Heart left ventricle (tissue), 16 donors: ENCODE measurements around the gene DDX3Y. TPM values are rescaled to one million over a fixed set of nuclear protein-coding genes. Genes with fewer than 3 reads are reported as not detected.
A peak's percentile ranks its signal among the peaks of the same experiment; 100 is the strongest.

Experiments
- ATAC-seq, 4 donors: fragments of 200-7000 bp; cut with Tn5 transposase; one replicate each; pipeline ENCODE4 v1.9.1; 2020 to 2022; ENCODE audit warnings: moderate library complexity in 4 of 4, mild to moderate bottlenecking in 3 of 4, moderate number of reproducible peaks in 1 of 4
- DNase-seq, 5 donors: peaks; one replicate each; pipeline ENCODE4 v3.0.0-alpha.2; 2020
- H3K27ac ChIP-seq, 12 donors: fragments of 200-600 bp; sonication (generic) in 4 of 12; one replicate each; pipeline versions ENCODE4 v1.5.0 to v1.8.0; 2016 to 2022; ENCODE audit warnings: mild to moderate bottlenecking in 2 of 12
- H3K27me3 ChIP-seq, 9 donors: fragments of 200-600 bp; sonication (generic) in 2 of 9; one replicate each; pipeline versions ENCODE4 v1.5.1 to v1.8.0; 2016 to 2022; ENCODE audit warnings: mild to moderate bottlenecking in 3 of 9
- H3K36me3 ChIP-seq, 9 donors: fragments of 200-600 bp; sonication (generic) in 2 of 9; one replicate each; pipeline versions ENCODE4 v1.5.0 to v1.8.0; 2018 to 2022; ENCODE audit warnings: mild to moderate bottlenecking in 2 of 9
- H3K4me1 ChIP-seq, 12 donors: fragments of 200-600 bp; sonication (generic) in 4 of 12; one replicate each; pipeline versions ENCODE4 v1.5.0 to v1.8.0; 2016 to 2022; ENCODE audit warnings: mild to moderate bottlenecking in 3 of 12
- H3K4me3 ChIP-seq, 12 donors: fragments of 200-600 bp; sonication (generic) in 4 of 12; one replicate each; pipeline versions ENCODE4 v1.5.0 to v1.8.0; 2017 to 2022; ENCODE audit warnings: mild to moderate bottlenecking in 9 of 12, moderate library complexity in 4 of 12
- H3K9me3 ChIP-seq, 12 donors: fragments of 200-600 bp; sonication (generic) in 4 of 12; one replicate each; pipeline versions ENCODE4 v1.5.0 to v1.8.0; 2016 to 2022; ENCODE audit warnings: mild to moderate bottlenecking in 1 of 12
- CTCF ChIP-seq, 12 donors: fragments of 200-600 bp; sonication (generic) in 4 of 12; IDR thresholded peaks; one replicate each; pipeline versions ENCODE4 v1.5.0 to v1.8.0; 2018 to 2022; ENCODE audit warnings: antibody characterized with exemption in 12 of 12, mild to moderate bottlenecking in 5 of 12
- POLR2A ChIP-seq, 2 donors: fragments of 450-650 bp; IDR thresholded peaks; one replicate each; pipeline ENCODE4 v1.6.1; 2017; ENCODE audit warnings: antibody characterized with exemption in 2 of 2, mild to moderate bottlenecking in 2 of 2, moderate library complexity in 2 of 2
- WGBS, 4 donors: extraction: QIAGEN DNeasy Blood & Tissue Kit in 2 of 4; methylation state at CpG; one replicate each; pipeline versions ENCODE4 v1.1.5 to v1.1.7; 2013 to 2018; 5-methylcytosine and 5-hydroxymethylcytosine counted together
- intact Hi-C, 10 donors: fragments of 100-400 bp; cut with DNase I; formaldehyde crosslinking; loops; one replicate each; pipeline versions ENCODE4 v1.11.1 to v1.14.2; 2022
- polyA plus RNA-seq, 2 donors: library from polyadenylated mRNA; stranded (reverse); fragments of 200-250 nt; gene quantifications; one replicate each; pipeline ENCODE4 v1.2.3, GENCODE V29; 2013
- total RNA-seq, 9 donors: library from RNA; depleted of rRNA in 2 of 9; stranded (reverse); fragments of >200 nt in 2 of 9; fragmentation: NEBNext Ultra II Directional in 3 of 9; extraction: Animal tissue kit (Norgen Biotek cat#: 25700) in 3 of 9; gene quantifications; one replicate each; pipeline versions ENCODE4 v1.1.0 to v1.2.4, GENCODE V29; 2016 to 2023
- donor health status: ischemic (EF 13 %, LVEDD 7.1; RV severe dilation, severe dysfunction).
- donor health status: healthy with polysubstance abuse.
- donor health status: DM: no; HTN: yes; CAD: no.
- donor health status: DM: no; HTN: no; CAD: no.
- donor health status: ischemic (EF 25% LVEDD 6.9; RV normal size, moderate dysfunction).
- donor health status: ischemic (EF 25% LVEDD 5.7; RV mildly dilated, moderate dysfunction).
- donor health status: healthy.
- donor health status: DM: yes; HTN: yes; CAD: no.
- donor health status: ischemic (EF 35%, LVEDD 5.7; RV mildly dilated, moderate dysfunction).
- donor health status: nonischemic (EF 11% LVEDD 7.7; RV severe dilation, severe dysfunction).
- donor health status: DM: yes; HTN: yes; CAD: no.
- donor health status: PGD.
- donor health status: ischemic (EF 29% LVEDD 5.4; RV normal size, mild dysfunction).
- donor health status: nonischemic (EF 23%, LVEDD 6.1; RV moderate dilation, normal function).

DDX3Y gene
- total and polyA plus RNA-seq, 11 donors = 16.1 to 45.4 (median 34.1) TPM; not detected in 5

- no peaks in the 10 kb centered on the region for H3K4me1 ChIP-seq
- no peak for ATAC-seq
- H3K4me3 ChIP-seq = no peak overlapping the region
- no peaks in the 10 kb centered on the region for H3K27me3 ChIP-seq
- intact Hi-C loops = no loop called here
- no peak for DNase-seq
- H3K27ac ChIP-seq = no peak overlapping the region
- TF ChIP-seq CTCF (IDR thresholded peaks at IDR 0.05) (no peak), POLR2A (IDR thresholded peaks at IDR 0.05) (no peak)
- no peaks in the 10 kb centered on the region for H3K36me3 ChIP-seq
- H3K9me3 ChIP-seq = no peaks in the 10 kb centered on the region
- 38 to 42% methylated on average over 2 of the region's 2 CpGs; no CpG with 5 or more reads in 2 of the 4 donors for WGBS, 4 donors
These were observed 6.1 kb upstream of the DDX3Y start for GRCh38 chrY:12898604-12899003.

- peaks cover 0 to 12% (median 0%) of the 10 kb centered on the region in 9 donors for H3K36me3 ChIP-seq
- H3K4me1 ChIP-seq = peaks cover 0 to 36% (median 0%) of the 10 kb centered on the region in 12 donors
- intact Hi-C loops = no loop called here
- peak overlapping the region in 7 of 12 donors; percentile 64 to 94 (median 83) for H3K4me3 ChIP-seq
- peak overlapping the region in 7 of 12 donors; percentile 88 to 98 (median 96) for H3K27ac ChIP-seq
- H3K9me3 ChIP-seq = no peaks in the 10 kb centered on the region
- peak in 2 of 4 donors; percentile 84 to 91 for ATAC-seq
- WGBS, 4 donors = 0% methylated on average over 19 of the region's 19 CpGs; no CpG with 5 or more reads in 2 of the 4 donors
- TF ChIP-seq POLR2A (IDR thresholded peaks at IDR 0.05) (no peak), CTCF (IDR thresholded peaks at IDR 0.05) (no peak)
- H3K27me3 ChIP-seq = no peaks in the 10 kb centered on the region
- peak in 3 of 5 donors; percentile 69 to 74 (median 74) for DNase-seq
These were observed 827 bp downstream of the DDX3Y start for GRCh38 chrY:12905517-12905872.

DNA sequence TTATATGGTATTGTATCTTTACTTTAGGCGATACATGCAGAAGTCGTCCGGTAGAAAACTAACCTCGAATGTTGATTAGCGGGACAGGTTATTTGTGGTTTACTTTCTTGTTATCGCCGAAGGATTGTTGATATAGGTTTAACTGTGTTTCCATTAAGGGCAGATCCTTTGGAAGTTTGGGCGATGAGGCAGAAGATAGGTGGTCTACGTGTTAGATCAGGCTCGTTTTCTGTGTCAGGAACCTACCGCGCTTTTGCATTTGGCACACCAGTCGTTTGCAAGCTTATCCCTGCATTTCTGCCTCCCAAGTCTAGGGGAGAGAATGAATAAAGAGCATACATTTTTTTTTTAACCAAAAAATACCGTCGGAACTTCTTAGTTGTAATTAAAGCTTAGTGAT is 1.2 kb downstream of the DDX3Y start:
- TF ChIP-seq POLR2A (IDR thresholded peaks at IDR 0.05) (no peak), CTCF (IDR thresholded peaks at IDR 0.05) (no peak)
- H3K9me3 ChIP-seq = no peaks in the 10 kb centered on the region
- WGBS, 4 donors = 1% methylated on average over 15 of the region's 15 CpGs; no CpG with 5 or more reads in 2 of the 4 donors
- no peaks in the 10 kb centered on the region for H3K27me3 ChIP-seq
- DNase-seq (no peak), ATAC-seq (no peak)
- H3K36me3 ChIP-seq = peaks cover 0 to 12% (median 0%) of the 10 kb centered on the region in 9 donors
- peaks cover 0 to 36% (median 0%) of the 10 kb centered on the region in 12 donors for H3K4me1 ChIP-seq
- intact Hi-C loops = no loop called here
- H3K4me3 ChIP-seq = peak overlapping the region in 7 of 12 donors; percentile 64 to 94 (median 83)
- H3K27ac ChIP-seq = peak overlapping the region in 7 of 12 donors; percentile 88 to 98 (median 96)

GRCh38 chrY:12913541-12913940 is 8.9 kb downstream of the DDX3Y start:
- Histone ChIP-seq H3K27ac (no peak overlapping the region), H3K9me3 (no peaks in the 10 kb centered on the region), H3K36me3 (peaks cover 0 to 87% (median 18%) of the 10 kb centered on the region in 9 donors), H3K4me3 (no peak overlapping the region), H3K27me3 (no peaks in the 10 kb centered on the region), H3K4me1 (peaks cover 0 to 19% (median 0%) of the 10 kb centered on the region in 12 donors)
- TF ChIP-seq CTCF (IDR thresholded peaks at IDR 0.05) = no peak
- TF ChIP-seq POLR2A (IDR thresholded peaks at IDR 0.05) = no peak
- 97 to 98% methylated on average over 4 of the region's 4 CpGs; no CpG with 5 or more reads in 2 of the 4 donors for WGBS, 4 donors
- intact Hi-C loops = no loop called here
- ATAC-seq (no peak), DNase-seq (no peak)
